HepG2 (cell line): ENCODE data around the gene POC1B. TPM values are rescaled to one million over a fixed set of nuclear protein-coding genes. Genes with fewer than 3 reads are reported as not detected.

Experiments
- ATAC-seq: fragments of 200-7000 bp; cut with Tn5 transposase; 3 replicates; pipeline ENCODE4 v1.9.1; 2020; ENCODE audit warnings: mild to moderate bottlenecking, moderate library complexity
- BruUV-seq: library from RNA; stranded (reverse); fragments of 400-500 nt; replicated peaks from 2 replicates; lab custom pipeline; 2021; lab: Mats Ljungman, UMichigan
- CTCF ChIA-PET: fragments of 300-600 bp; formaldehyde crosslinking; extraction: SDS; loops from one replicate; lab custom pipeline; 2021; ENCODE audit warnings: low total read pairs, inconsistent platforms, low intra/inter-chr PET ratio; lab: Yijun Ruan, JAX
- POLR2A ChIA-PET: fragments of 350-600 bp; sonication (Branson Sonifier 250); formaldehyde crosslinking; loops from one replicate; lab custom pipeline; 2020; ENCODE audit warnings: antibody characterized with exemption, inconsistent platforms; lab: Yijun Ruan, JAX
- DNase-seq: peaks from one replicate; pipeline ENCODE4 v3.0.0-alpha.2; 2015; ENCODE audit warnings: low spot score
- FAIRE-seq: peaks from 3 replicates; lab custom pipeline; 2011; peaks lifted over from hg19 to GRCh38; lab: Jason Lieb, UNC
- H2AFZ ChIP-seq: one replicate; pipeline ENCODE4 v1.6.1; 2011; ENCODE audit warnings: low read length, inconsistent platforms
- H3K27ac ChIP-seq: fragments of 300-600 bp; 3 replicates; pipeline ENCODE4 v1.8.0; 2011; ENCODE audit warnings: mixed run types, mild to moderate bottlenecking, mixed read lengths, low read length, inconsistent platforms; ENCODE audit not compliant: insufficient read depth; ENCODE audit errors: extremely low read length
- H3K27me3 ChIP-seq, 2 experiments: fragments of 200-600 bp in 1 of 2; 2 replicates in 1 of 2; 3 replicates in 1 of 2; pipeline versions ENCODE4 v1.6.0 to v1.8.0; 2011; ENCODE audit warnings: low read length in 2 of 2, mild to moderate bottlenecking in 2 of 2, moderate library complexity in 2 of 2, inconsistent platforms in 1 of 2; ENCODE audit not compliant: insufficient read depth in 2 of 2, control insufficient read depth in 1 of 2
- H3K36me3 ChIP-seq, 2 experiments: fragments of 200-600 bp in 1 of 2; replicated peaks in 1 of 2; 2 replicates in 1 of 2; 3 replicates in 1 of 2; pipeline versions ENCODE4 v1.5.1 to v1.8.0; 2011; ENCODE audit warnings: low read length in 2 of 2, inconsistent platforms in 1 of 2; ENCODE audit not compliant: insufficient read depth in 2 of 2, control insufficient read depth in 1 of 2
- H3K4me1 ChIP-seq: 2 replicates; pipeline ENCODE4 v1.5.1; 2012; ENCODE audit warnings: low read length, inconsistent platforms; ENCODE audit not compliant: insufficient read depth
- H3K4me2 ChIP-seq: 2 replicates; pipeline ENCODE4 v1.6.0; 2011; ENCODE audit warnings: low read depth, low read length, inconsistent platforms
- H3K4me3 ChIP-seq, 3 experiments: fragments of 200-600 bp in 1 of 3; sonication (generic), shearing (Covaris generic) in 1 of 3; replicated peaks in 1 of 3; 2 replicates each; pipeline ENCODE4 v1.5.1; 2011 to 2016; ENCODE audit warnings: low read length in 3 of 3, inconsistent platforms in 2 of 3, low read depth in 2 of 3, mild to moderate bottlenecking in 2 of 3, control low read depth in 1 of 3, mixed read lengths in 1 of 3; ENCODE audit not compliant: insufficient read depth in 1 of 3
- H3K79me2 ChIP-seq: one replicate; pipeline ENCODE4 v1.6.1; 2011; ENCODE audit warnings: low read length, inconsistent platforms; ENCODE audit not compliant: insufficient read depth
- H3K9ac ChIP-seq: 2 replicates; pipeline ENCODE4 v1.6.0; 2011; ENCODE audit warnings: mild to moderate bottlenecking, low read depth, low read length, inconsistent platforms; ENCODE audit not compliant: insufficient read depth
- H3K9me3 ChIP-seq: 2 replicates; pipeline ENCODE4 v1.5.1; 2012; ENCODE audit warnings: mild to moderate bottlenecking, low read length
- H4K20me1 ChIP-seq: 2 replicates; pipeline ENCODE4 v1.6.0; 2011; ENCODE audit warnings: inconsistent platforms, mild to moderate bottlenecking, low read length, moderate library complexity; ENCODE audit not compliant: insufficient read depth
- CTCF ChIP-seq: sonication (generic); formaldehyde crosslinking; IDR thresholded peaks from 2 replicates; pipeline ENCODE4 v1.5.0; 2020; ENCODE audit warnings: mild to moderate bottlenecking, missing genetic modification reagents, moderate library complexity
- ERF ChIP-seq: IDR thresholded peaks from 2 replicates; pipeline ENCODE4 v1.6.1; 2018; ENCODE audit warnings: missing biosample characterization, missing genetic modification reagents
- MAFF ChIP-seq: IDR thresholded peaks from 2 replicates; pipeline ENCODE4 v1.6.1; 2011; ENCODE audit warnings: low read depth, low read length, improper control_type of control experiment
- NFAT5 ChIP-seq: sonication (generic); formaldehyde crosslinking; IDR thresholded peaks from 2 replicates; pipeline ENCODE4 v1.4.0; 2020; ENCODE audit warnings: missing genetic modification reagents
- RAD21 ChIP-seq: fragments of 450-650 bp; formaldehyde crosslinking; IDR thresholded peaks from 2 replicates; pipeline ENCODE4 v1.5.0; 2020; ENCODE audit warnings: mild to moderate bottlenecking
- SMC3 ChIP-seq: IDR thresholded peaks from 2 replicates; pipeline ENCODE4 v1.6.1; 2011; ENCODE audit warnings: low read length, improper control_type of control experiment
- STAG1 ChIP-seq: sonication (generic); formaldehyde crosslinking; IDR thresholded peaks from 2 replicates; pipeline ENCODE4 v1.4.0; 2020; ENCODE audit warnings: missing genetic modification reagents
- ZNF264 ChIP-seq: sonication (generic); formaldehyde crosslinking; IDR thresholded peaks from 2 replicates; pipeline ENCODE4 v1.4.0; 2020; ENCODE audit warnings: missing genetic modification reagents
- ZZZ3 ChIP-seq: sonication (generic); formaldehyde crosslinking; IDR thresholded peaks from 2 replicates; pipeline ENCODE4 v1.4.0; 2020; ENCODE audit warnings: missing genetic modification reagents, mild to moderate bottlenecking, borderline replicate concordance
- WGBS: methylation state at CpG from one replicate; pipeline ENCODE4 v1.1.6; 2017; ENCODE audit warnings: low lambda C conversion rate; 5-methylcytosine and 5-hydroxymethylcytosine counted together
- in situ Hi-C: cut with HindIII; loops from 2 replicates; pipeline ENCODE4 v1.10.0; 2017; ENCODE audit warnings: low pct_unique_long_range_greater_than_20kb; ENCODE audit not compliant: extremely low pct_ligation_motif_present
- intact Hi-C: fragments of 100-400 bp; cut with micrococcal nuclease; formaldehyde crosslinking; loops from one replicate; pipeline ENCODE4 v1.10.0; 2022; ENCODE audit not compliant: unreplicated experiment
- polyA plus RNA-seq, 8 experiments: library from polyadenylated mRNA; depleted of rRNA in 3 of 8; stranded (reverse) in 7 of 8; unstranded in 1 of 8; fragments of >200 nt; fragmentation: Illumina TruSeq in 4 of 8; extraction: Trizol in 4 of 8; gene quantifications; 2 replicates each; pipeline versions ENCODE4 v1.2.1 to v1.2.3, GENCODE V29; 2011 to 2016; ENCODE audit warnings: low read depth in 4 of 8, missing spikeins in 1 of 8, mixed read lengths in 1 of 8; ENCODE audit not compliant: insufficient read depth in 1 of 8
- total RNA-seq, 5 experiments: library from RNA; depleted of rRNA; stranded (reverse); fragments of >200 nt; fragmentation: Illumina TruSeq; extraction: Trizol; gene quantifications; 2 replicates each; pipeline ENCODE4 v1.2.3, GENCODE V29; 2016; ENCODE audit warnings: low read depth in 1 of 5

POC1B gene
- total and polyA plus RNA-seq, 2 of the 13 experiments (the other 11 are each of a cell fraction or from before 2014, with no cell fraction given): 9.3 to 11.0 TPM

GRCh38 chr12:89461649-89462612 is 63.9 kb downstream of the POC1B start:
- no peaks in the 10 kb centered on the region for H4K20me1 ChIP-seq
- H3K9me3 ChIP-seq: no peaks in the 10 kb centered on the region
- no peak overlapping the region for H2AFZ ChIP-seq
- ATAC-seq (peak; percentile 80), FAIRE-seq (peak; percentile 47), DNase-seq (peak; percentile 44)
- no peaks in the 10 kb centered on the region for H3K79me2 ChIP-seq
- intact Hi-C loops (loop anchor here (1.0 to 5.0 kb wide), 4 partner anchors 70 to 443 kb away; no protein-coding TSS in a partner anchor), in situ Hi-C loops (no loop called here)
- BruUV-seq: no TSS peak
- TF ChIP-seq SMC3 (peak; percentile 87), MAFF (0 out of 2 replicates have a peak, but pooled peaks have one; percentile 4), CTCF (peak; percentile 72), RAD21 (CRISPR knock-in tag) (peak; percentile 73), ZZZ3 (no peak), ZNF264 (CRISPR knock-in tag) (0 out of 2 replicates have a peak, but pooled peaks have one; percentile 16), ERF (CRISPR knock-in tag) (no peak), NFAT5 (CRISPR knock-in tag) (no peak), STAG1 (peak; percentile 92)
- no peak overlapping the region for H3K4me3 ChIP-seq
- no peak overlapping the region for H3K9ac ChIP-seq
- no peaks in the 10 kb centered on the region for H3K4me1 ChIP-seq
- no peaks in the 10 kb centered on the region; a peak in 1 of 5 replicates for H3K36me3 ChIP-seq
- WGBS: 46% methylated on average over 6 of the region's 6 CpGs
- no peaks in the 10 kb centered on the region for H3K27me3 ChIP-seq
- H3K4me2 ChIP-seq: no peak overlapping the region
- CTCF ChIA-PET: interaction anchor here (1.2 to 3.0 kb wide), 4 partner anchors 68 to 445 kb away, joined by 3 to 37 read pairs (median 14); no protein-coding TSS in a partner anchor
- no peak overlapping the region for H3K27ac ChIP-seq
- POLR2A ChIA-PET: interaction anchor here (0.9 to 1.6 kb wide), 3 partner anchors 108 to 116 kb away, joined by 3 to 10 read pairs (median 3); partner anchors contain the start of gene DUSP6
